ENCODE measurements around the gene AZIN2.
A peak's percentile ranks its signal among the peaks of the same experiment; 100 is the strongest.
"Not testable (repeated sequence)": the region's sequence is repeated elsewhere in the genome, so short reads cannot be mapped to it uniquely, and the experiment has no call there.

AZIN2 gene

DNA sequence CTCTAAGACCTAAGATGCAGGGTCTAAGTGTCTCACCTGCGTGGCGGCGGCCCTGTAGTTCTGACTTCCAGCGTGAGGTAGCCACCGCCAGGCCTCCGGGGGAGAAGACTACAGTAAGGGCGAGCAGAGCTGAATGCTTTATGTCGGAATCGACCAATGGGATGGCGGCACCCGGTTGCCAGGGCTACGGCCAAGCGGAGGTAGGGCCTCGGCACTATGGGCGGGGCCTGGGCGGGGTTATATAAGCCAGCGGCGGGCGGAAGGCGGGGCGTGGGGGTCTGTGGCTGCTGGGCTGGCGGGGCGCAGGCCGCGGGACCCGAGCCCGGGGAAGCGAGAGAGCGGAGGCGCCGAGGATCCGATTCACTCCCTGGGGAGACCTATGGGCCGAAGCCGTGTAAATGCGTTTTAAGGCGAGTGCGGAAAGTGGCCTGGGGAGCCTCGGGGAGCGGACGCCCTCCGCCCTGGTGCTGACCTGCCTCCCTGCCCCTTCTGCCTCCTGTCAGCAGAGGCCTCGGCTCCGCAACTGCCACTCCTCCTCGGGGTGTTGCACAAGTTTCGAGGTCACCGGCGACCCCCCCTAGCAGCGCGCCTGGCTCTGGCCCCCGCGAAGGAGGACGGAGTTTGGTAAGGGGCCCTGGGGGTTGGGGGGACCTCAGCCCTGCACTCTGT is at the start of gene AZIN2:
TSS of gene AZIN2 (plus strand) at position 269 of the 669 bp plus-strand sequence. CDS start 1,097 bp downstream, outside the sequence.
- peak; percentile 56 for DNase-seq

DNA sequence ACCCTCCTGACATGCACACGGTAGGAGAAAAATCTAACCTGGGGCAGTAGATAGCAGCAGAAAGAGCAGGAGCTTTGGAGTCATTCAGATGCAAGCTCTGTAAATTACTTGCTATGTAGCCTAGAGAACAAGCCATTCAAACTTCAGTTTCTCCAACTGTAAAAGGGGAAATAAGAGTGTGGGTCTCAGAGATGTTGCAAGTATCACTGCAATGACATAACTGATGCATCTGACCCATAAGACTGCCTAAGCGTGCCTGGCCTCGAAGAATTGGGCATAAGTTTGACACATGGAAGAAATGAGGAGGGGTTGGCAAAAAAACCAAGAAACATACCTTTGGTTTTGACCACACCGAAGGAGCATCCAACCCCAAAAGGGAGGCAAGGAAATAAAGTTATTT is 49.4 kb upstream of the AZIN2 start:
- no peak for DNase-seq

DNA sequence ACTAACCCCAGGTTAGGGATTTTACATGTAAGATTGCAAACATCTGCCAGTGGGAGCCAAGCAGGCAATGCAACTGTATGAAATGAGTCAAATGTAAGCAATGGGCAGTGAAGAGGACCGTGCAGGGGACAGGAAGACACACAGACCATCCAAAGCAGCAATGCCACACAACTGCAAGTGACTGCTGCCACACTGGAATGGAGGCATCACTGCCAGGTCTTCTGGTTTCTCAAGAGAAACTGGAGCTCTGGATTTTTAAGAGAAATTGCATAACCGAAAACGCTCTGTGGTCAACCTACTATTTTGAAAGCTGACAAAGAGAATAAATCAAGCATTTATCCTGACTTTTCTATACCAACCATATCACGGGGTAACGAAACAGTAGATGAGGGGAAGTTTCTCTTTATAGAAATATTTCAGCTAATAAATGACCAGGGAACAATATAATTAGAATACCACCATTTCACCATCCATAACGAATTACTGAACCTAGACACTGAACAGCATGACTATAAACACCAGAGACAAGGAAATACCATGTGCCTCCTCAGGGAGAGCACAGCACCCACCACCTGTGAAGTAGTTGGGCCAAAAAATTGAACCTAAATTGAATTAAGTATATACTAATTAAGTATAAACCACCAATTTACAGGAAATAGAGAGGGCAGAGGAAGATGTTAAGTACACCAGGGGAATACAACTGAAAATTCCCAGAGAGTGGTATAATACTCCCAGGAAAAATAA is 48.7 kb upstream of the AZIN2 start:
- no peak for DNase-seq

DNA sequence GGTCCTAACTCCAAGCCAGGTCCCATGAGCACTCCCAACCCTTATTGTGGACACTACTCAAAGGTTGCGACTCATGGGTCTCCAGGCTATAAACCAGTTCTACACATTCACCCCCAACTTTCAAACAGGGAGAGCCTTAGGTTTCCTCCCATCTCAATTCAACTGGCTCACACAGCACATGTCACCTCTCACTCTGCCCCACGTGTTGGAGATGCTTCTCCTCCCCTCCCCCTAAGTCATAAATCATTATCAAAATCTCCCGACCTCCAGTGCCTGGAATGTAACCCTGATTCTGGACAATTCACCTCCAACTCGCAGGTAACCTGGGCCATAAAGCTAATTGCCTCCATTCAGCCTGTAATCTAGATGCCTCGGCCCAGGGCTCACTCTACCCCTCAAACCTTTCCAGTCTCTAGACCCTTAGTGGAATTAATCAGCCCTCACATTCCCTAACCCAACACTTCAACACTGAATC is 44.9 kb upstream of the AZIN2 start:
- DNase-seq = no peak

DNA sequence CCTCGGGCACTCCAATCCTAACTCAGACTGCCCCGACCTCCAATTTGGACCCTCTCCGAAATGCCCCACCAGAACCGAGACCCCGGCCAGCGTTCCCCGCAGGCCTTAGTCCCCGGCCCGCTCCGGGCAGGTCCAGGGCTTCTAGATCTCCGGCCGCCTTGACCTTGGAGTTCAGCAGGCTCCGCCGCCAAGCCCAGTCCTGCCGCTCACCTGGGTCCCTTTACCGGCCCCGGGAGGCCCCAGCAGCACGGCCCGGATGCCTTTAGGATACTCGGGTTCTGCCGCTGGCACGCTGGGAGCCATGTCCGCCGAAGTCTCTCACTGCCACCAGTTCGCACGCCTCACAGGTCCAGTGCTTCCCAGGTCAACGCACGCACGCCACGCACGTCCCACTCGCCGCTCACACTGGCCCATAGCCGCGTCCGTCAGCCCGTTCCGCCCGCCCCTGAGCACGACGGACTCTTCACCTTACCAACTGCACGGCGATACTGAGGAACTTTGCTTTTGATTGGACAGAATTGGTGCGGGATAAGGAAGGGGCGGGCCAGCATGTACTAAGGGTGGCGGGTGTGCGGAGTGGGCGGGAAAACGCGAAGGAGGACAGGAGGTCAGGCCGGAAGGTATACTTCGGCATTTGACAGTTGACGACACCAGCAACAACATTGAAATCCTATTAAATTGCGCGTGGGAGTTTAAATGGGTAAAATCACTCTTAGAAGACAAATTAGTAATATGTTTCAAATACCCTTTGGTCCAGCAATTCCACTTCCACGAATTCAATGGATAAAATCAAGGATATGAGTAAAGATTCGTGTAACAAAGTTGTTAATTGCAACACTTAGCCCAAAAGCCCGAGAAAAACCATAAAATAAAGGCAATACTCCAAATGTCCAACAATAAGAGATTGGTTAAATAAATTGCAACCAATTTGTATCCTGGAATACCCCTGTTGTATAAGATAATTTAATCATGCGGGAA is 44.1 kb upstream of the AZIN2 start, which contains the start of gene AK2:
TSS of gene AK2 (minus strand) at position 358 of the 978 bp plus-strand sequence. CDS start at position 303, 55 bp downstream.
- peak; percentile 97 for DNase-seq

DNA sequence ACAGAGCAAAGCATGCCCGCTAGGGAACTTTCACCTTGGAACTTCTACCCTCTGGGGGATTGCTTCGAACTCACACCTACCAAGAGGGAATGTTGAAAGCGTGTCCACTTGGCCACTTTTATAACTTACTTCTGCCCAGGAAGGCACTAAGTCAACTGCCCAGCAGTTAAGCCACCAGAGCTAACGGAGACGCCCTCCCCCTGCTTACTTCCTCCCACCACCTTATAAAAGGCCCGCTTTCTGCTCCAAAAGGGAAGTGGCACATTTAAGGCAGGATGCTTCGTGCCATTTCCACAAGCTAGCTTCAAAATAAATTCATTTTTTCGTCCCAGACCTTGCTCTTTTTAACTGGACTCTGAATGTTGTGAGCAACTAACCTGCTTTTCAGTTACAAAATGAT is 41.1 kb upstream of the AZIN2 start:
- no peak for DNase-seq

DNA sequence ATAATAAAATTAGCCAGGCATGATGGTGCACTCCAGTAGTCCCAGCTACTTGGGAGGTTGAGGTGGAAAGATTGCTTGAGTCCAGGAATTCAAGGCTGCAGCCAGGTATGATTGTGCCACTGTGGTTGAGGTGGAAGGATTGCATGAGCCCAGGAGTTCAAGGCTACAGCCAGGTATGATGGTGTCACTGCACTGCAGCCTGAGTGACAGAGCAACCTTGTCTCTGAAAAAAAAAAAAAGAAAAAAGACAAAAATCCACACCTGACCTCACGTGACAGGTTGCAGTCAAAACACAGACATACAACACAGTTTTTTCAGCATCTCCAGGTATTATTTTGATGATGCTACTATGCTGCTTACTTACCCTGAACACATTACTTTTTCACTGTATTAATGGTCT is 39.9 kb upstream of the AZIN2 start:
- no peak for DNase-seq

DNA sequence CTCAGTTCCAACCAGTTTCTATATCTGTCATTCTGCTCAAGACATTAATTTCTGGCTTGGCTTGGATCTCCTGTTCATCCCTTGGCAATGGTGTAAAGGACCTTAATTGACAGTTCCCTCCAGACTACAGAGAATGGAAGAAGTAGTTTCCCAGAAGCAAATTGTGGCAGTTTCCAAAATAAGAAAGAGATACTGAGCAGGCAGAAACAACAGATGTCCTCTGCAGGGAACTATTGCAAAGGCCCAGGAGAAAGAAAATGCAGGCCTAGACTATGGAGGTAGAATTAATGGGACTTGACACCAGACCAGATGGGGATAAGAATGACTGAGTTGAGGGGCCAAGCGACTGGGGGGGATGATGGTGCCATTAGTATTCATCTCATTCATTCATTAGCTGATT is 38.1 kb upstream of the AZIN2 start:
- DNase-seq = no peak

DNA sequence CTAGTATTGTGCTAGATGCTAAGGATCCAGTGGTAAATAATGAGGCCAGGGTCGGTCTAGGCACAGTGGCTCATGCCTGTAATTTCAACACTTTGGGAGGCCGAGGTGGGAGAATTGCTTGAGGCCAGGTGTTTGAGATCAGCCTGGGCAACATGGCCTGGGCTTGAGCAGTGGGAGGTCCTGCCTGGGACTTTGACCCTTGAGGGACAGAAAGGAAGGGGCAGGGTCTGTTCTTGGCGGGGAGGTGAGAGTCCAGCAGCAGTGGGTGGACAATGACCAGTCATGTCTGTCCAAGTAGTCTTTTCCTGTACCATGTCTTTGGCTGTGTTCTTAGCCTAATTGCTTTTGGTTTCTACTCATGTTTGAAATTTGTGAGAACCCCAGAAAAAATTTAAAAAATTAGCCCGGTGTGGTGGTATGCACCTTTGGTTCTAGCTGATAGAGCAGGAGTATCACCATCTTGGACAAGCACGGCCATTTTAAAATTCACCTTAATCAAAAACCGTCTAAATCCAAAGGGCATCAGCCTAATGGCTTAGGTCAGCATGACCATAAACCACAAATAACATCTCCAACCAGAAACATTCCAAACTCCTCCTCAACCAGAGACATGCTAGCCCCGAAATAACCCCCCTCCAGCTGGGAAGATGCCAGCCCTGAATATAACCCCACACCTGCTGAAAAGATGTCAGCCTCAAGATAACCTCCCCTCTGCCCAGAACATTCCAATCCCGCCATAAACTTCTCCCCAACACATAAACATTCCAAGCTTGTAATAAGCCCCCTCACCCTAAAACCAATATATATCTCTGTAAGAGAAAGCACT is 37.5 kb upstream of the AZIN2 start:
- DNase-seq = no peak

DNA sequence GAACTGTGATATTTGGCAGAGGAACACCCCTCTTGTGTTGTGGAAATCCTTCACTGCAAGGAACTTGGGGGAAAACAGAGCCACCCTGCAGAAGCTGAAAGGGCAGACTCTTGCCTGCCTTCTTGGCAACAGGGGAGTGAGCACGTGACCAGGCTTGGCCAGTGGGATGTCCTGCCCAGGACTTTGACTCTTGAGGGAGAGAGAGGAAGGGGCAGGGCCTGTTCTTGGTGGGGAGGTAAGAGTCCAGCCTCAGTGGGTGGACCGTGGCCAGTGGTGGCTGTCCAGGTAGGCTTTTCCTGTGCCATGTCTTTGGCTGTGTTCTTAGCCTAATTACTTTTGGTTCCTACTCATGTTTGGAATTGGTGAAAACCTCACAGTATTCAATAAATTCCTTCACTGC is 35.7 kb upstream of the AZIN2 start:
- DNase-seq = no peak

DNA sequence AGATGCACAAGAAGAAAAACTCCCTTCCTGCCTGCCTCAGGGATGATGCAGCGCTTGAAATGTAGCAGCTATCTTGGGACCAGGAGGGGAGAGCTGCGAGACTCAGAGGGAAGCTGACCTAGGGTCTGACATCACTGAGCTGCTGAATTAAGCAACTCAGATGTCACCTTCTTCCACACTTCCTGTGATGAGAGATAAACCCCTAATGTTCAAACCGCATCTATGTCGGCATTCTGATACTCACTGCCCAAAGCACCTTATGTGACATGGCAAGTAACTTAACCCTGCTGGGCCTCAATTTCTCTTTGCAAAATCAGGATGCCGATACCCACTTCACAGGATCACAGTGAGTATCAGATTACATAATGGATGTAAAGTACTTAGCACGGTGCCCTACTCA is 35.1 kb upstream of the AZIN2 start:
- no peak for DNase-seq

DNA sequence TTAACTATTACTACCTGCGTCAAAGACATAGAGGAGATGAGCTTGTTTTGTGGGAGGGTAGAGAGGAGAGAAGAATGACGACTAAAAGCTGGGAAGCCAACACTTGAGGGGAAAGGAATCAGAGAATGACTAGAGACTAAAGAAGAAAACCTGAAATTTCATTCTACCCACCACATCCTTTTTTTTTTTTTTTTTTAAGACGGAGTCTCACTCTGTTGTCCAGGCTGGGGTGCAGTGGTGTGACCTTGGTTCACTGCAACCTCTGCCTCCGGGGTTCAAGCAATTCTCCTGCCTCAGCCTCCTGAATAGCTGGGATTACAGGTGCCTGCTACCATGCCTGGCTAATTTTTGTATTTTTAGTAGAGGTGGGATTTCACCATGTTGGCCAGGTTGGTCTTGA is 34.7 kb upstream of the AZIN2 start:
- not testable (repeated sequence) for DNase-seq

DNA sequence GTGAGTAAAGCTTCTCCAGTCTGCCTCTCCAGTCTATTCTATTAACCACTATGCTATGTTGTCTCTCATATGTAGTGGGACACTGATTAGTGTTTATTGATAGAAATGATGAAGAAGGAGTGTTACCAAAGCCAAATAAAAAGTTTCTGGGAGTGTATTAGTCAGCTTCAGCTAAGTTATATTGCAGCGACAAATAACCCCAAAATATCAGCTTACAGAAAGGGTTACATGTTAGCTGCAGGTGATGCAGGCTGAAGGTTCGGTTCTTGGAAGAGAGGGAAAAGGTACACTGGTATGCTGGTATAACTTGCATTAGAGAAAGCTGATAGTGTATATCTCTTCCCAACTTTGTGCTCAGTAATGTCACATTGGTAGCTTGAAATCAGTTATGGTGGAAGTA is 33.7 kb upstream of the AZIN2 start:
- DNase-seq = no peak

DNA sequence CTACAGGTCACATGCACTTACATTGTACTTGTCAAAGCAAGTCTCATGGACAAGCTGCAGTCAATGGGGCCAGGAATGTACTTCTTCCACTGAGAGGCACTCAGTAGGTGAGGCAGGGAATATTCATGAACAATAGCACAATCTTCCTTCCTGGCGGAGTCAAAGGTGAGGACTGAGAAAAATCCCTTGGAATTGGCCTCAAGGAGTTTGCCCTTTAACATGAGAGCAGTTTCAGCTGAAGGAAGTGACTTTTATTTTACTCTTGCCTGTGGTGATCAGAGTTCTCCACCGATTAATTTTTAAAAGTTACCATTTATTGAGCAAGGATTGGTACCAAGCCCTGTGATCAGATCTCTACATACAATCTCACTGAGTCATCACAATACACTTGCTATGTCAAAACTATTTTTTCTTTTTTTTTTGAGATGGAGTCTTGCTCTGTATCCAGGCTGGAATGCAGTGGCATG is 33.1 kb upstream of the AZIN2 start:
- DNase-seq = no peak

DNA sequence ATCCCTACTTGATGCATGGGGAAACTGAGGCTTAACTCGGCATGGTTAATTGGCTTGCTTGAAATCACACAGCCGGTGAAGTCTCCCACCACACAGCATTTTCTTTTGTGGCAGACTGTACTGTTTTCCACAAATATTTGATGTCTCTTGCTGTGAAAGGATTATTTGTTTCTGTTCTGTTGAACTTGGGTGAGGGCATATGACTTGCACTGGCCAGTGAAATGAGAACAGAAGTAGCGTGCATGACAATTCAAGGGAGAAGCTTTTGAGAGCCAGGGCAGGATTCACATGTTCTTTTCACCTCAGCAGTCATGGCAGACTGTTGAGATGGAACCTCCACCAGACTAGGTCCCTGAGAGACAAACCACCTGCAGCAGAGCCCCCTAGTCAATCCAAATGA is 32.5 kb upstream of the AZIN2 start:
- no peak for DNase-seq

DNA sequence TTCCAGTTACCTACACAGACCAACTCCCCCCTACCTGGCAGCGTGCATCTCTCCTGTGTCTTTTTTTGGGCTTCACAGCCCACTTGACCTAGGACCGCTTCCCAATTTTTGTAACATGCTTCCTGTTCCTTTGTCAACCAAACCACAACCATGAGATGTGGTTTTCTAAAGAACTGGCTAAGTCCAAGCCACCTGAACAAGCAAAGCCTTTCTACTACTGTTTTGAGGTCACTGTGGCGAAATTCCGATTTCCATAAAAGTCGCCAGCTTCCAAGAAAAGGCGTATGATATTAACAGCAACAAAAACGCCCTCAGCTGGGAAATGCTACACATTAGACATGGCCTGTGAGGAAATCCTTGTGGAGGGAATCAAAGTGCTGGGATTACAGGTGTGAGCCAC is 31.6 kb upstream of the AZIN2 start:
- no peak for DNase-seq

DNA sequence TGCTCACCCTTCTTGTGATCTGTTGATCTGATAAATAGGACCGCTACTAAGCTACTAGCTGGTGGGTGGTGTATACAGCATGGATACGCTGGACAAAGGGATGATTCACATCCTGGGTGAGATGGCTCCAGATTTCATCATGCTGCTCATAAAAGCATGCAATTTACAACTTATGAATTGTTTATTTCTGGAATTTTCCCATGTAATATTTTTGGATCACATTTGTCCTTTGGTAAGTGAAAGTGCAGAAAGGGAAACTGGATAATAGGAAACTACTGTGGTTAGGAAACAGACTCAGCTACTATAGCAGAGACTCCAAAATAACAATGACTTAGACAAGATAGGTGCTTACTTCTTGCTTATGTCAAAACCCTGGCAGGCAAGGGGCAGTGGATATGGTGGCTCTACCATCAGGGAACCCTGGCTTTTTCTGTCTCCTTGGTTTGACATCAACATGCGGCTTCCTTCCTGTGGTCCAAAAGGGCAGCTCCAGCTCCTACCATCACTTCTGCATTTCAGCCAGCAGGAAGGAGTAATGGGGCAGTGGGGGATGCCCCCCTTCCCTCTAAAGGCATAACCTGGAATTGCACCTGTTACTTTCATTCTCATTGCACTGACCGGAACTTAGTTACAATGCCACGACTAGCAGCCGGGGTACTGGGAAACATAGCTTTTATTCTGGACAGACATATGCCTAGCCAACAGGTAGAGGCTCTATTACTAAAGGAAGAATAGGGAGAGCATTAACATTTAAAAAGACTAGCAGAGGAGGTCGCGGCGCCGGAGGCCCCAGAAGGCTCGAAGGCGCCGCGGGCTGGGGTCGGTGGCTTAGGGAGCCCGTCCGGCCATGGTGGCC is 30.5 kb upstream of the AZIN2 start:
- DNase-seq = no peak

DNA sequence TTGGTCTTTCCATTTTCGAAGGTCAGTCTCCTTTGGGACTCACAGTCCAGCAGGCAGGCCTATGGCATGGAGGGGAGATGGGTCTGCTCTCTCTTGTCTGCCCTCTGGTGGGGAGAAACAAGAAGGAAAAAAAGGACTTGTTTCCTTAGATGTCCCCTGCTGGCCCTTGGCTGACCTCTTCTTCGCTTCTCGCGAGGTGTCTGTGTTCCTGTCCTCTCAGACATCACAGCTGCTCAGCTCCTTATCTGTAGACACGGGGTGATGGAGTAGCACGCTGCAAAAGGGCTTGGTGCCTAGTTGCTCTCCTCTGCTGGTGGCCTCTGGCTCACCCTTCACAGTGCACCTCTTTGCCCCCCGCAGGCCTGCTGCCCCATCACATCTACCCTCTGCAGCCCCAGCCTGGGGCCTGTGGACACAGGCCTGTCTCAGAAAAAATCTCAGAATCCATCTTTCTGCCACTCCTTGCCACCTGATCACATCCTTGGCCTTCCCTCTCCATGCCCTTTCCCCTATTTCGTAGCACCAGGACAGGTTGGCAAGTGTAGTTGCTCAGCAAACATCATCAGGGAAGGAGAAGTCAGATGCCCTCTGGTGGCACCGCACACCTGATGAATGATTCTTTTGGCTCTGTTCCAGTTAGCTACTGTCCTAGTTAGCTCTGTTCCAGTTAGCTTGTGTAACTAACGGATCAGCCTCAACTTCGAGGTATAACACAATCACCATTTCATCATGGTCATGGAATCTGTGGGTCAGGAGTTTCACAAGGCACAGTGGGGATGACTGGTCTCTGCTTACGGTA is 25.5 kb upstream of the AZIN2 start:
- peak; percentile 63 for DNase-seq

DNA sequence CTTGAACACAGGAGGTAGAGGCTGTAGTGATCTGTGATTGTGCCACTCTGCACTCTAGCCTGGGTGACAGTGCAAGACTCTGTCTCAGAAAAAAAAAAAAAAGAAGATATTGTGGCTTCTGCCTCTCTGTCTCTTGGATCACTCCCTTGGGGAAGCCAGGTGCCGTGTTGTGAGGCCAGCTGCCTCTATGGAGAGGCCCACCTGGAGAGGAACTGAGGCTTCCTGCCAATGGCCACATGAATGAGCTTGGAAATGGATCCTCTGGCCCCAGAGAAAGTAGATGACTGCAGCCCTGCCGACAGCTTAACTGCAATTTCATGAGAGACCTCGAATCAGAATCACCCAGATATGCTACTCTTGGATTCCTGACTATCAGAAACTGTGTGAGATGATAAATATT is 24.5 kb upstream of the AZIN2 start:
- no peak for DNase-seq

DNA sequence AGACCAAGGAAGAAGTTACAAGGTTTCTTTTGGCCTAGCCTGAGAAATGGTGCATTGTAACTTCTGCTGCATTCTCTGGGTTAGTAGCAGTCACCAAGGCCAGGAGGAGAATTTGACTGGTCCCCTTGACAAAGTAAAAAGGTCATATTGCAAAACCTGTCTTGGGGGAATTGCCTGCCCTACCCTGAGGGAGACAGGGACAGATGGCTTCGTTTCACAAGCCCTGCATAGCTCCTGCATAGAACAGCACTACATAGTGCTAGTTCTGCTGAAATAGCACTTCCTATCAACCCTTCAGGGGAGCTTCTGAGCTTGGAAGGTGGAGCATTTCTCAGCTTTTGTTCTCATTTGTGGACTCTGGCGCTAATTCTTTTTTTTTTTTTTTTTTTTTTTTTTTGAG is 23.9 kb upstream of the AZIN2 start:
- no peak for DNase-seq

All from NCI-H2029 treated with DMSO at 0.1 percent for 48 hours (cell line).